Right atrium auricular region (tissue), 2 donors: ENCODE measurements around the gene PUM2. TPM values are rescaled to one million over a fixed set of nuclear protein-coding genes. Genes with fewer than 3 reads are reported as not detected.

Source experiments
- DNase-seq: peaks from one replicate; pipeline ENCODE4 v3.0.0-alpha.2; 2019; ENCODE audit warnings: low spot score
- H3K27ac ChIP-seq, 2 donors: fragments of 200-600 bp; sonication (generic); 1 replicate in 1 of 2; 2 replicates in 1 of 2; pipeline ENCODE4 v1.5.1; 2016 to 2019
- H3K27me3 ChIP-seq, 2 donors: fragments of 200-600 bp; sonication (generic); one replicate each; pipeline versions ENCODE4 v1.5.1 to v1.6.0; 2017 to 2019
- H3K36me3 ChIP-seq: fragments of 200-600 bp; sonication (generic); one replicate; pipeline ENCODE4 v1.5.1; 2016
- H3K4me1 ChIP-seq, 2 donors: fragments of 200-600 bp; sonication (generic); one replicate each; pipeline versions ENCODE4 v1.5.1 to v1.6.0; 2017 to 2019
- H3K4me3 ChIP-seq, 2 donors: fragments of 200-600 bp; sonication (generic); 1 replicate in 1 of 2; 2 replicates in 1 of 2; pipeline ENCODE4 v1.5.1; 2017 to 2019; ENCODE audit warnings: mild to moderate bottlenecking in 1 of 2, moderate library complexity in 1 of 2
- H3K9me3 ChIP-seq, 2 donors: fragments of 200-600 bp; sonication (generic); one replicate each; pipeline ENCODE4 v1.5.1; 2019
- CTCF ChIP-seq, 2 donors: fragments of 200-600 bp; sonication (generic); IDR thresholded peaks; one replicate each; pipeline ENCODE4 v1.5.1; 2019; ENCODE audit warnings: antibody characterized with exemption in 2 of 2
- total RNA-seq, 2 donors: library from RNA; depleted of rRNA; stranded (reverse); fragments of >200 nt; gene quantifications; one replicate each; pipeline ENCODE4 v1.1.0, GENCODE V29; 2016

Gene PUM2
- total RNA-seq, 2 donors from 2014 or later = 35.0 to 44.8 TPM

- no peaks in the 10 kb centered on the region for H3K36me3 ChIP-seq
- no peaks in the 10 kb centered on the region for H3K9me3 ChIP-seq
- peaks cover 0 to 20% of the 10 kb centered on the region in 2 donors for H3K4me1 ChIP-seq
- no peaks in the 10 kb centered on the region for H3K27me3 ChIP-seq
- DNase-seq = no peak
- TF ChIP-seq CTCF (IDR thresholded peaks at IDR 0.05) = no peak
- H3K27ac ChIP-seq = no peak overlapping the region
- H3K4me3 ChIP-seq = no peak overlapping the region
Measured at GRCh38 chr2:20227894-20228505, 122.6 kb downstream of the PUM2 start.

GRCh38 chr2:20226152-20226545, 124.5 kb downstream of the PUM2 start:
- H3K27me3 ChIP-seq = no peaks in the 10 kb centered on the region
- H3K36me3 ChIP-seq = no peaks in the 10 kb centered on the region
- H3K27ac ChIP-seq = no peak overlapping the region
- H3K4me1 ChIP-seq = peaks cover 0 to 22% of the 10 kb centered on the region in 2 donors
- TF ChIP-seq CTCF (IDR thresholded peaks at IDR 0.05) = no peak
- H3K4me3 ChIP-seq = no peak overlapping the region
- no peak for DNase-seq
- H3K9me3 ChIP-seq = no peaks in the 10 kb centered on the region

- no peaks in the 10 kb centered on the region for H3K9me3 ChIP-seq
- TF ChIP-seq CTCF (IDR thresholded peaks at IDR 0.05) = peak; percentile 37 to 70
- peak overlapping the region; percentile 50 to 62 for H3K4me3 ChIP-seq
- no peaks in the 10 kb centered on the region for H3K36me3 ChIP-seq
- H3K27ac ChIP-seq = no peak overlapping the region
- no peak for DNase-seq
- H3K27me3 ChIP-seq = no peaks in the 10 kb centered on the region
- H3K4me1 ChIP-seq = peaks cover 0 to 22% of the 10 kb centered on the region in 2 donors
Measured at GRCh38 chr2:20225294-20226151, 125.1 kb downstream of the PUM2 start.

- Histone ChIP-seq H3K27ac (no peak within 1 kb of the TSS), H3K4me1 (peaks cover 0 to 22% of the 10 kb centered on the region in 2 donors)
Measured at GRCh38 chr2:20224716-20225293, 125.8 kb downstream of the PUM2 start, which contains the start of gene SDC1. SDC1 (minus strand) TSS chr2:20225130; CDS start chr2:20224867, 263 bp downstream.

More at GRCh38 chr2:20224716-20225293, 125.8 kb downstream of the PUM2 start, which contains the start of gene SDC1:
- TF ChIP-seq CTCF (IDR thresholded peaks at IDR 0.05) = no peak
- Histone ChIP-seq H3K4me3 (peak within 1 kb of the TSS; percentile 50 to 62), H3K9me3 (no peaks in the 10 kb centered on the region), H3K36me3 (no peaks in the 10 kb centered on the region), H3K27me3 (no peaks in the 10 kb centered on the region)
- no peak for DNase-seq
